CD4-positive, CD25-positive, alpha-beta regulatory T cell (primary cell): Measurements from ENCODE around the gene DENND1A. TPM values are rescaled to one million over a fixed set of nuclear protein-coding genes. Genes with fewer than 3 reads are reported as not detected.
A peak's percentile ranks its signal among the peaks of the same experiment; 100 is the strongest.

Experiments
- ATAC-seq, 2 donors: fragments of 150-1000 bp; cut with Tn5 transposase; one replicate each; pipeline ENCODE4 v1.10.0; 2021; ENCODE audit warnings: low read depth in 2 of 2, moderate number of reproducible peaks in 2 of 2, moderate library complexity in 1 of 2
- DNase-seq, 3 donors: peaks; one replicate each; pipeline versions ENCODE4 v3.0.0 to v3.0.0-alpha.2; 2012 to 2022; ENCODE audit warnings: mixed read lengths in 1 of 3
- H3K27ac ChIP-seq: one replicate; pipeline ENCODE4 v1.7.0; 2013; ENCODE audit warnings: mild to moderate bottlenecking, low read length; ENCODE audit not compliant: insufficient read depth, poor library complexity, severe bottlenecking
- H3K27me3 ChIP-seq: one replicate; pipeline ENCODE4 v1.7.0; 2013; ENCODE audit warnings: low read length; ENCODE audit not compliant: control insufficient read depth, insufficient read depth
- H3K36me3 ChIP-seq: one replicate; pipeline ENCODE4 v1.7.0; 2013; ENCODE audit warnings: mild to moderate bottlenecking, low read length, moderate library complexity; ENCODE audit not compliant: control insufficient read depth, insufficient read depth
- H3K4me1 ChIP-seq: 2 replicates; pipeline ENCODE4 v1.7.0; 2013; ENCODE audit warnings: mild to moderate bottlenecking, low read length; ENCODE audit not compliant: insufficient read depth, control insufficient read depth, poor library complexity, severe bottlenecking
- H3K4me3 ChIP-seq: one replicate; pipeline ENCODE4 v1.7.0; 2013; ENCODE audit warnings: low read depth, mild to moderate bottlenecking, low read length, moderate library complexity
- H3K9me3 ChIP-seq, 2 experiments: 1 replicate in 1 of 2; 2 replicates in 1 of 2; pipeline ENCODE4 v1.7.0; 2013; ENCODE audit warnings: low read length in 2 of 2, mild to moderate bottlenecking in 1 of 2, moderate library complexity in 1 of 2; ENCODE audit not compliant: control insufficient read depth in 2 of 2
- H3K27ac Mint-ChIP-seq, 3 donors: one replicate each; pipeline ENCODE4 v1.8.0; 2020 to 2022; ENCODE audit warnings: mild to moderate bottlenecking in 3 of 3, mixed read lengths in 3 of 3, moderate library complexity in 2 of 3
- H3K27me3 Mint-ChIP-seq: one replicate; pipeline ENCODE4 v1.8.0; 2022; ENCODE audit warnings: mild to moderate bottlenecking, mixed read lengths
- H3K36me3 Mint-ChIP-seq: one replicate; pipeline ENCODE4 v1.8.0; 2020; ENCODE audit warnings: mixed read lengths
- H3K4me1 Mint-ChIP-seq, 4 donors: one replicate each; pipeline ENCODE4 v1.8.0; 2020 to 2022; ENCODE audit warnings: mixed read lengths in 4 of 4, mild to moderate bottlenecking in 1 of 4
- H3K4me3 Mint-ChIP-seq, 4 donors: one replicate each; pipeline ENCODE4 v1.8.0; 2020 to 2022; ENCODE audit warnings: mild to moderate bottlenecking in 4 of 4, mixed read lengths in 4 of 4, moderate library complexity in 3 of 4
- H3K9me3 Mint-ChIP-seq, 7 donors: one replicate each; pipeline ENCODE4 v1.8.0; 2020 to 2022; ENCODE audit warnings: mixed read lengths in 7 of 7, mild to moderate bottlenecking in 3 of 7, moderate library complexity in 2 of 7
- polyA plus RNA-seq, 4 donors: library from polyadenylated mRNA; unstranded; fragments of 300-500 nt; fragmentation: Illumina TruSeq; gene quantifications; one replicate each; pipeline ENCODE4 v1.2.3, GENCODE V29; 2021
- total RNA-seq: library from RNA; stranded (reverse); gene quantifications from one replicate; pipeline ENCODE4 v1.2.3, GENCODE V29; 2022

DENND1A gene
- total and polyA plus RNA-seq, 5 donors from 2014 or later = 3.5 to 21.8 (median 4.7) TPM

- DNase-seq = no peak
- Mint-ChIP-seq H3K27ac (peak overlapping the region in 2 of 3 donors; percentile 74 to 79), H3K9me3 (peaks cover 0 to 2% (median 0%) of the 10 kb centered on the region in 7 donors), H3K4me3 (no peak overlapping the region), H3K27me3 (no peaks in the 10 kb centered on the region), H3K36me3 (peaks cover 23% of the 10 kb centered on the region), H3K4me1 (peaks cover 0 to 32% (median 11%) of the 10 kb centered on the region in 4 donors)
- Histone ChIP-seq H3K27me3 (no peaks in the 10 kb centered on the region), H3K27ac (no peak overlapping the region), H3K36me3 (no peaks in the 10 kb centered on the region), H3K4me1 (peaks cover 11% of the 10 kb centered on the region), H3K4me3 (no peak overlapping the region), H3K9me3 (no peaks in the 10 kb centered on the region)
- no peak for ATAC-seq
Measured at GRCh38 chr9:123680352-123680751, 249.6 kb downstream of the DENND1A start.

GRCh38 chr9:123679330-123679987 lies 250.5 kb downstream of the DENND1A start:
- H3K27me3 Mint-ChIP-seq = no peaks in the 10 kb centered on the region
- H3K27ac Mint-ChIP-seq = peak overlapping the region; percentile 9 to 79 (median 74)
- peaks cover 0 to 3% (median 1%) of the 10 kb centered on the region in 7 donors for H3K9me3 Mint-ChIP-seq
- H3K4me3 ChIP-seq = peak overlapping the region; percentile 7
- peaks cover 4 to 25% (median 9%) of the 10 kb centered on the region in 4 donors for H3K4me1 Mint-ChIP-seq
- peak in 2 of 3 donors; percentile 5 to 71 for DNase-seq
- no peaks in the 10 kb centered on the region for H3K36me3 ChIP-seq
- H3K9me3 ChIP-seq = no peaks in the 10 kb centered on the region
- peak overlapping the region in 2 of 4 donors; percentile 33 to 46 for H3K4me3 Mint-ChIP-seq
- peak; percentile 52 to 67 for ATAC-seq
- H3K27ac ChIP-seq = no peak overlapping the region
- peaks cover 11% of the 10 kb centered on the region for H3K4me1 ChIP-seq
- H3K36me3 Mint-ChIP-seq = peaks cover 25% of the 10 kb centered on the region
- no peaks in the 10 kb centered on the region for H3K27me3 ChIP-seq

GRCh38 chr9:123678878-123679329 lies 251.0 kb downstream of the DENND1A start:
- Mint-ChIP-seq H3K27ac (peak overlapping the region; percentile 3 to 79 (median 74)), H3K4me3 (peak overlapping the region in 1 of 4 donors; percentile 46)

GRCh38 chr9:123678038-123678877 lies 251.7 kb downstream of the DENND1A start:
- H3K4me3 ChIP-seq = no peak overlapping the region
- H3K27me3 Mint-ChIP-seq = no peaks in the 10 kb centered on the region
- no peaks in the 10 kb centered on the region for H3K9me3 ChIP-seq
- H3K27me3 ChIP-seq = no peaks in the 10 kb centered on the region
- H3K9me3 Mint-ChIP-seq = peaks cover 0 to 11% (median 3%) of the 10 kb centered on the region in 7 donors
- peaks cover 4 to 25% (median 10%) of the 10 kb centered on the region in 4 donors for H3K4me1 Mint-ChIP-seq
- H3K27ac ChIP-seq = no peak overlapping the region
- H3K4me1 ChIP-seq = peaks cover 11% of the 10 kb centered on the region
- no peak for ATAC-seq
- no peaks in the 10 kb centered on the region for H3K36me3 ChIP-seq
- no peak for DNase-seq
- H3K27ac Mint-ChIP-seq = peak overlapping the region in 2 of 3 donors; percentile 3 to 79
- H3K4me3 Mint-ChIP-seq = no peak overlapping the region
- H3K36me3 Mint-ChIP-seq = peaks cover 33% of the 10 kb centered on the region

More at GRCh38 chr9:123678878-123679329, 251.0 kb downstream of the DENND1A start:
- DNase-seq (no peak), ATAC-seq (no peak)
- Histone ChIP-seq H3K27me3 (no peaks in the 10 kb centered on the region), H3K27ac (no peak overlapping the region), H3K36me3 (no peaks in the 10 kb centered on the region), H3K4me1 (peaks cover 11% of the 10 kb centered on the region), H3K9me3 (no peaks in the 10 kb centered on the region), H3K4me3 (no peak overlapping the region)
- H3K27me3 Mint-ChIP-seq = no peaks in the 10 kb centered on the region
- peaks cover 26% of the 10 kb centered on the region for H3K36me3 Mint-ChIP-seq
- peaks cover 4 to 25% (median 10%) of the 10 kb centered on the region in 4 donors for H3K4me1 Mint-ChIP-seq
- peaks cover 0 to 5% (median 2%) of the 10 kb centered on the region in 7 donors for H3K9me3 Mint-ChIP-seq

- Histone ChIP-seq H3K27me3 (no peaks in the 10 kb centered on the region), H3K4me1 (peaks cover 11% of the 10 kb centered on the region), H3K36me3 (no peaks in the 10 kb centered on the region), H3K9me3 (no peaks in the 10 kb centered on the region), H3K4me3 (no peak overlapping the region), H3K27ac (no peak overlapping the region)
- Mint-ChIP-seq H3K9me3 (peaks cover 0 to 11% (median 4%) of the 10 kb centered on the region in 7 donors), H3K27ac (no peak overlapping the region), H3K36me3 (peaks cover 39% of the 10 kb centered on the region), H3K4me1 (peaks cover 1 to 25% (median 10%) of the 10 kb centered on the region in 4 donors), H3K4me3 (no peak overlapping the region), H3K27me3 (no peaks in the 10 kb centered on the region)
- ATAC-seq (no peak), DNase-seq (no peak)
Measured at GRCh38 chr9:123676869-123677268, 253.1 kb downstream of the DENND1A start.

- no peaks in the 10 kb centered on the region for H3K27me3 ChIP-seq
- H3K36me3 ChIP-seq = peaks cover 11% of the 10 kb centered on the region
- H3K27ac ChIP-seq = no peak overlapping the region
- peaks cover 0 to 27% (median 5%) of the 10 kb centered on the region in 7 donors for H3K9me3 Mint-ChIP-seq
- H3K4me3 Mint-ChIP-seq = no peak overlapping the region
- H3K9me3 ChIP-seq = peaks cover 4% of the 10 kb centered on the region in 2 experiments
- peaks cover 79% of the 10 kb centered on the region for H3K36me3 Mint-ChIP-seq
- no peak overlapping the region for H3K27ac Mint-ChIP-seq
- no peaks in the 10 kb centered on the region for H3K27me3 Mint-ChIP-seq
- H3K4me1 Mint-ChIP-seq = no peaks in the 10 kb centered on the region
- DNase-seq (no peak), ATAC-seq (no peak)
- H3K4me3 ChIP-seq = no peak overlapping the region
- H3K4me1 ChIP-seq = no peaks in the 10 kb centered on the region
Measured at GRCh38 chr9:123669346-123669745, 260.6 kb downstream of the DENND1A start.

- Histone ChIP-seq H3K4me1 (no peaks in the 10 kb centered on the region), H3K36me3 (peaks cover 14% of the 10 kb centered on the region), H3K9me3 (peaks cover 9 to 11% of the 10 kb centered on the region in 2 experiments), H3K27me3 (no peaks in the 10 kb centered on the region), H3K27ac (no peak overlapping the region), H3K4me3 (no peak overlapping the region)
- no peak overlapping the region for H3K27ac Mint-ChIP-seq
- DNase-seq (no peak), ATAC-seq (no peak)
- peaks cover 3 to 31% (median 6%) of the 10 kb centered on the region in 7 donors for H3K9me3 Mint-ChIP-seq
- H3K4me3 Mint-ChIP-seq = no peak overlapping the region
- H3K27me3 Mint-ChIP-seq = no peaks in the 10 kb centered on the region
- peaks cover 55% of the 10 kb centered on the region for H3K36me3 Mint-ChIP-seq
- peaks cover 0 to 5% (median 0%) of the 10 kb centered on the region in 4 donors for H3K4me1 Mint-ChIP-seq
Measured at GRCh38 chr9:123663529-123663928, 266.4 kb downstream of the DENND1A start.
